Colonic mucosa (tissue), 4 donors: ENCODE data around the gene GNAL. TPM values are rescaled to one million over a fixed set of nuclear protein-coding genes. Genes with fewer than 3 reads are reported as not detected.

Experiments used
- DNase-seq: peaks from one replicate; pipeline ENCODE4 v3.0.0-alpha.2; 2020
- H3K27ac ChIP-seq: fragments of 200-600 bp; one replicate; pipeline ENCODE4 v1.8.0; 2021
- H3K27me3 ChIP-seq: fragments of 200-600 bp; one replicate; pipeline ENCODE4 v1.8.0; 2021
- H3K36me3 ChIP-seq: fragments of 200-600 bp; one replicate; pipeline ENCODE4 v1.8.0; 2021
- H3K4me1 ChIP-seq: fragments of 200-600 bp; one replicate; pipeline ENCODE4 v1.8.0; 2021; ENCODE audit warnings: mild to moderate bottlenecking
- H3K4me3 ChIP-seq: fragments of 200-600 bp; one replicate; pipeline ENCODE4 v1.8.0; 2021
- H3K9ac ChIP-seq, 2 donors: one replicate each; pipeline ENCODE4 v1.7.0; 2013; ENCODE audit warnings: control low read depth in 2 of 2, low read depth in 2 of 2, low read length in 2 of 2
- H3K9me3 ChIP-seq: fragments of 200-600 bp; one replicate; pipeline ENCODE4 v1.8.0; 2021
- intact Hi-C: fragments of 100-400 bp; cut with DNase I; formaldehyde crosslinking; loops from one replicate; pipeline ENCODE4 v1.14.1; 2022
- total RNA-seq, 2 donors: library from RNA; stranded (reverse); fragmentation: NEBNext Ultra II Directional in 1 of 2; extraction: Animal tissue kit (Norgen Biotek cat#: 25700) in 1 of 2; gene quantifications; one replicate each; pipeline ENCODE4 v1.2.1, GENCODE V29; 2021
- TF ChIP-seq, protein P1 (sequence below): fragments of 200-600 bp; IDR thresholded peaks from one replicate; pipeline ENCODE4 v1.8.0; 2022; ENCODE audit warnings: antibody characterized with exemption, mild to moderate bottlenecking
- donor health status: healthy.
- donor health status: DM: no; HTN: no; CAD: no.
- donor health status: DM: no; HTN: no; CAD: no.

The GNAL gene
- total RNA-seq, 2 donors from 2014 or later, result 2.0 to 2.6 TPM

DNA sequence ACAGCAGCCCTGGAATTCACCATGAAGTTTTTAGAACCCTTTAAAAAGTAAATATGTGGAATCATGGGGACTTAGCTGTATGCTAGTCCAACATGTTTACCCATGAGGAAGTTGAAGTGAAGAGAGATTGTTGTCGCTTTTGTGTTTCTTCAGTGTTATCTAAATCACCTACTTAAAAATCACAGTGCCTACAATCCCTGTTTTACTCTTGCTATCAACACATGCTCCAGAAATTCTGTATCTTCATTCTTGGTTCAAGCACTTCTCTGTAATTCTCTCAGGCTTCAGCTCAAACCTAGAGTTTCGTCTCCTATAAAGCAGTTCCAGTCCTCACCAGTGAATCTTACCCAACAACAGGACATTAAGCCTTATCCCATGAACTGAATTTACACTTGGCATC is 131.6 kb downstream of the GNAL start:
- intact Hi-C loops, result no loop called here
- Histone ChIP-seq H3K9me3 (no peaks in the 10 kb centered on the region), H3K27me3 (no peaks in the 10 kb centered on the region), H3K9ac (no peak overlapping the region), H3K4me1 (no peaks in the 10 kb centered on the region), H3K4me3 (no peak overlapping the region), H3K27ac (no peak overlapping the region), H3K36me3 (no peaks in the 10 kb centered on the region)
- TF ChIP-seq, protein P1, sequence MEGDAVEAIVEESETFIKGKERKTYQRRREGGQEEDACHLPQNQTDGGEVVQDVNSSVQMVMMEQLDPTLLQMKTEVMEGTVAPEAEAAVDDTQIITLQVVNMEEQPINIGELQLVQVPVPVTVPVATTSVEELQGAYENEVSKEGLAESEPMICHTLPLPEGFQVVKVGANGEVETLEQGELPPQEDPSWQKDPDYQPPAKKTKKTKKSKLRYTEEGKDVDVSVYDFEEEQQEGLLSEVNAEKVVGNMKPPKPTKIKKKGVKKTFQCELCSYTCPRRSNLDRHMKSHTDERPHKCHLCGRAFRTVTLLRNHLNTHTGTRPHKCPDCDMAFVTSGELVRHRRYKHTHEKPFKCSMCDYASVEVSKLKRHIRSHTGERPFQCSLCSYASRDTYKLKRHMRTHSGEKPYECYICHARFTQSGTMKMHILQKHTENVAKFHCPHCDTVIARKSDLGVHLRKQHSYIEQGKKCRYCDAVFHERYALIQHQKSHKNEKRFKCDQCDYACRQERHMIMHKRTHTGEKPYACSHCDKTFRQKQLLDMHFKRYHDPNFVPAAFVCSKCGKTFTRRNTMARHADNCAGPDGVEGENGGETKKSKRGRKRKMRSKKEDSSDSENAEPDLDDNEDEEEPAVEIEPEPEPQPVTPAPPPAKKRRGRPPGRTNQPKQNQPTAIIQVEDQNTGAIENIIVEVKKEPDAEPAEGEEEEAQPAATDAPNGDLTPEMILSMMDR, result no peak
- DNase-seq, result no peak

- DNase-seq, result no peak
- intact Hi-C loops, result no loop called here
- H3K4me1 ChIP-seq, result no peaks in the 10 kb centered on the region
- H3K27me3 ChIP-seq, result no peaks in the 10 kb centered on the region
- TF ChIP-seq, protein P1, result no peak
- H3K9ac ChIP-seq, result no peak overlapping the region
- H3K9me3 ChIP-seq, result no peaks in the 10 kb centered on the region
- no peak overlapping the region for H3K27ac ChIP-seq
- H3K36me3 ChIP-seq, result no peaks in the 10 kb centered on the region
- H3K4me3 ChIP-seq, result no peak overlapping the region
Measured at GRCh38 chr18:11821208-11821607, 132.1 kb downstream of the GNAL start.

DNA sequence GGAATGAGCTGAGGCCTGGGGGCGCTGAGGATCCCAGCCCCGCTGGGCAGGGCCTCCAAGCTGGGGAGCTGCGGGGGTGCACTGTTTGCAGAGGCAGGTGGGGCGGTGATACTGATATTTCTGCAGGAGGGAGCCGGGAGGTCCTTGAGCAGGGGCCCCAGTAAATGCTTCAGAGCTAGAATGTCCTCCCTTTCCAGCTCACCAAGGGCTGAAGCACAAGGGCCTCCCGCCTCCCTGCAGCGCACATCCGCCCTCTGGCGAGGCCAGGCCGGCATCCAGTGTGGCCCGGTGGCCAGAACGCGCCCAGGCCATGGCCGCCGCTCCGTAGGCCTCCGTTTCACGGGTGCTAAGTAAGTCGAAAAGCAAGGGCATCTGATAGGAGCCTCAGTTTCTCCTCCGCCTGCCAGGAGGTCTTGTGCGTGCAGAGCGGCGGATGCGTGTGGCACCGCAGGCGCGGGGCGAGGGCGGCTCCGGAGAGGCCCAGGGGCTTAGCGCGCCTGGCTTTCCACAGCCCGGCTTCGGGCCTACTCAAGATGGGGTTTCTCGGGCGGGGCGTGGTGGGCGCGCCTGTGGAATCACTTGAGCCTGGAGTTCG is 132.7 kb downstream of the GNAL start:
- no peak overlapping the region for H3K27ac ChIP-seq
- H3K9ac ChIP-seq, result no peak overlapping the region
- H3K36me3 ChIP-seq, result no peaks in the 10 kb centered on the region
- DNase-seq, result no peak
- H3K27me3 ChIP-seq, result no peaks in the 10 kb centered on the region
- TF ChIP-seq, protein P1, result no peak
- intact Hi-C loops, result no loop called here
- H3K9me3 ChIP-seq, result no peaks in the 10 kb centered on the region
- H3K4me3 ChIP-seq, result no peak overlapping the region
- H3K4me1 ChIP-seq, result no peaks in the 10 kb centered on the region

GRCh38 chr18:11823545-11823944 is 134.5 kb downstream of the GNAL start:
- H3K4me1 ChIP-seq, result no peaks in the 10 kb centered on the region
- no peaks in the 10 kb centered on the region for H3K36me3 ChIP-seq
- intact Hi-C loops, result no loop called here
- H3K9me3 ChIP-seq, result no peaks in the 10 kb centered on the region
- H3K27me3 ChIP-seq, result no peaks in the 10 kb centered on the region
- no peak overlapping the region for H3K27ac ChIP-seq
- TF ChIP-seq, protein P1, result no peak
- no peak overlapping the region for H3K9ac ChIP-seq
- no peak overlapping the region for H3K4me3 ChIP-seq
- no peak for DNase-seq

DNA sequence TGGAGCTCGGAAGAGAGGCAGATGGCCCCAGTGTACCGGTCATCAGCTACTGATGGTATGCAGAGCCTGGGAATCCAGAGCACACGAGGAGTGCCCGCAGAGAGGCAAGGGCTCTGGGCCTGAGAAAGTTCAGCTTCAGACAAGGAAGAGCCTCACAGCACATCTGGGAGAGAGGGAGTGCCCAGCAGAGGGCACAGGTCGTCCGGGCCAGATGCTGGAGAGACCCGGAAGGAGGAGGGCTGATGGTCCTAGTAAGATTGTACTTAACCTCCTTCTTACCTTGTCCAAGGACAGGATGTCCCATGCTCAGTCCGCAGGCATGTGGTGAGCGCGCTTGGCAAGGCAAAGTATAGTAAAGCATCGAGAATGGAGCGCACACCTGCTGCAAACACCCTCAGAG is 137.8 kb downstream of the GNAL start:
- Histone ChIP-seq H3K27me3 (no peaks in the 10 kb centered on the region), H3K27ac (no peak overlapping the region), H3K9ac (no peak overlapping the region), H3K36me3 (no peaks in the 10 kb centered on the region), H3K4me1 (no peaks in the 10 kb centered on the region), H3K4me3 (no peak overlapping the region), H3K9me3 (no peaks in the 10 kb centered on the region)
- DNase-seq, result no peak
- intact Hi-C loops, result no loop called here
- TF ChIP-seq, protein P1, result no peak
